Regular cardiac myocyte (primary cell): ENCODE data around the gene PFN2. TPM values are rescaled to one million over a fixed set of nuclear protein-coding genes. Genes with fewer than 3 reads are reported as not detected.

Experiments
- total RNA-seq: library from RNA; depleted of rRNA; stranded (reverse); fragments of >200 nt; gene quantifications from 2 replicates; pipeline ENCODE4 v1.2.3, GENCODE V29; 2014

Gene PFN2, protein sequence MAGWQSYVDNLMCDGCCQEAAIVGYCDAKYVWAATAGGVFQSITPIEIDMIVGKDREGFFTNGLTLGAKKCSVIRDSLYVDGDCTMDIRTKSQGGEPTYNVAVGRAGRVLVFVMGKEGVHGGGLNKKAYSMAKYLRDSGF
- 215 and 229 TPM in 2 replicates for total RNA-seq

GRCh38 chr3:149970716-149971402 lies at the start of gene PFN2:
PFN2 (minus strand) TSS chr3:149970895; CDS start chr3:149970856, 39 bp downstream.

Other genes with a start within 250 kb of the PFN2 start
- gene COMMD2, start 218.4 kb downstream of the PFN2 start, total RNA-seq: 20.7 and 22.8 TPM in 2 replicates
- gene ANKUB1, start 178.3 kb downstream of the PFN2 start, total RNA-seq: not detected in 2 replicates
- gene RNF13, start 157.7 kb downstream of the PFN2 start, total RNA-seq: 42.0 and 97.2 TPM in 2 replicates